GM23248 (cell line): ENCODE results near the gene COQ4.

ENCODE experiments used
- EZH2 ChIP-seq: fragments of 200-600 bp; sonication (generic); IDR thresholded peaks from 2 replicates; pipeline ENCODE4 v1.6.1; 2018; ENCODE audit warnings: antibody characterized with exemption, mild to moderate bottlenecking; ENCODE audit not compliant: insufficient read depth, poor library complexity, severe bottlenecking
- EZH2phosphoT487 ChIP-seq: fragments of 200-600 bp; sonication (generic); IDR thresholded peaks from 2 replicates; pipeline ENCODE4 v1.6.1; 2018; ENCODE audit warnings: antibody characterized with exemption, moderate library complexity, mild to moderate bottlenecking, low read depth; ENCODE audit not compliant: insufficient read depth

GRCh38 chr9:128275198-128276007 lies 47.2 kb upstream of the COQ4 start, which contains the start of gene GOLGA2:
- TF ChIP-seq EZH2 (no peak), EZH2phosphoT487 (no peak)
